HEK293T (cell line): ENCODE data around the gene ZP1.

Source experiments
- CTCF ChIA-PET: fragments of 350-600 bp; formaldehyde crosslinking; extraction: SDS; loops from one replicate; lab custom pipeline; 2021; ENCODE audit warnings: antibody characterized with exemption, inconsistent platforms; lab: Yijun Ruan, JAX
- POLR2A ChIA-PET: fragments of 350-600 bp; formaldehyde crosslinking; extraction: SDS; loops from one replicate; lab custom pipeline; 2020; ENCODE audit warnings: antibody characterized with exemption, inconsistent platforms; lab: Yijun Ruan, JAX
- DNase-seq: peaks from one replicate; pipeline ENCODE4 v3.0.0; 2012; ENCODE audit warnings: mixed read lengths; ENCODE audit errors: extremely low spot score
- ARNT ChIP-seq: fragments of 450-650 bp; IDR thresholded peaks from 2 replicates; pipeline ENCODE4 v1.6.1; 2017; ENCODE audit warnings: mild to moderate bottlenecking
- BHLHE40 ChIP-seq: fragments of 450-650 bp; IDR thresholded peaks from 2 replicates; pipeline ENCODE4 v1.6.1; 2016; ENCODE audit warnings: mild to moderate bottlenecking, moderate library complexity, borderline replicate concordance
- CTBP1 ChIP-seq: fragments of 450-650 bp; IDR thresholded peaks from 2 replicates; pipeline ENCODE4 v1.6.1; 2016; ENCODE audit warnings: borderline replicate concordance
- ELF4 ChIP-seq: fragments of 450-650 bp; IDR thresholded peaks from 2 replicates; pipeline ENCODE4 v1.6.1; 2017; ENCODE audit warnings: antibody characterized with exemption
- FOXA1 ChIP-seq: fragments of 450-650 bp; IDR thresholded peaks from 2 replicates; pipeline ENCODE4 v1.6.1; 2016; ENCODE audit warnings: mild to moderate bottlenecking
- FOXK2 ChIP-seq: fragments of 450-650 bp; IDR thresholded peaks from 2 replicates; pipeline ENCODE4 v1.6.1; 2016; ENCODE audit warnings: mild to moderate bottlenecking
- FOXM1 ChIP-seq: fragments of 450-650 bp; IDR thresholded peaks from 2 replicates; pipeline ENCODE4 v1.6.1; 2017; ENCODE audit warnings: mild to moderate bottlenecking, borderline replicate concordance
- HDGF ChIP-seq: fragments of 450-650 bp; IDR thresholded peaks from 2 replicates; pipeline ENCODE4 v1.6.1; 2017; ENCODE audit warnings: antibody characterized with exemption, borderline replicate concordance
- L3MBTL2 ChIP-seq: fragments of 450-650 bp; conservative IDR thresholded peaks from 2 replicates; pipeline ENCODE4 v1.6.1; 2016; ENCODE audit warnings: mild to moderate bottlenecking
- LEF1 ChIP-seq: fragments of 450-650 bp; IDR thresholded peaks from 2 replicates; pipeline ENCODE4 v1.6.1; 2017; ENCODE audit warnings: mild to moderate bottlenecking, borderline replicate concordance
- NFRKB ChIP-seq: fragments of 450-650 bp; IDR thresholded peaks from 2 replicates; pipeline ENCODE4 v1.6.1; 2016; ENCODE audit warnings: mild to moderate bottlenecking, moderate library complexity
- PKNOX1 ChIP-seq: fragments of 450-650 bp; IDR thresholded peaks from 2 replicates; pipeline ENCODE4 v1.6.1; 2016
- SP1 ChIP-seq: fragments of 450-650 bp; IDR thresholded peaks from 2 replicates; pipeline ENCODE4 v1.6.1; 2017
- SUZ12 ChIP-seq: fragments of 450-650 bp; IDR thresholded peaks from 2 replicates; pipeline ENCODE4 v1.6.1; 2016; ENCODE audit warnings: mild to moderate bottlenecking
- TARDBP ChIP-seq: fragments of 450-650 bp; IDR thresholded peaks from 2 replicates; pipeline ENCODE4 v1.6.1; 2016
- ZNF384 ChIP-seq: fragments of 450-650 bp; IDR thresholded peaks from 2 replicates; pipeline ENCODE4 v1.6.1; 2016

ZP1 gene

DNA sequence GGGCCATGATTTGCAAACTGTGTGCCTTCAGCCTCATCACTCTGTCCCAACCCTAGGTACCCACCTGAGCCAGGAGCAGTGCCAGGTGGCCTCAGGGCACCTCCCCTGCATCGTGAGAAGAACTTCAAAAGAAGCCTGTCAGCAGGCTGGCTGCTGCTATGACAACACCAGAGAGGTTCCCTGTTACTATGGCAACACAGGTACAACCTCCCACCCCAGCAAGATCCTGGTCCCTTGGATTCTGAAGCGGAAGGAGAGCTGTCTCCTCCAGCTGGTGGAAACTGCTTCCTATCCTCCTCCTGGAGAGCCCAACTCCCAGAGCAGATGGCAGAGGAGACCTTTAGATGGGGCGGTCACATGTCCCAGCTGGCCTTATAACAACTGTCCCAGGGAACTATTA is 2.9 kb downstream of the ZP1 start:
- ChIA-PET CTCF (no interaction called here), POLR2A (no interaction called here)
- DNase-seq = no peak
- TF ChIP-seq ARNT = no peak
- TF ChIP-seq NFRKB = no peak
- no peak for TF ChIP-seq CTBP1
- TF ChIP-seq HDGF = no peak
- no peak for TF ChIP-seq PKNOX1
- no peak for TF ChIP-seq L3MBTL2
- no peak for TF ChIP-seq ZNF384

DNA sequence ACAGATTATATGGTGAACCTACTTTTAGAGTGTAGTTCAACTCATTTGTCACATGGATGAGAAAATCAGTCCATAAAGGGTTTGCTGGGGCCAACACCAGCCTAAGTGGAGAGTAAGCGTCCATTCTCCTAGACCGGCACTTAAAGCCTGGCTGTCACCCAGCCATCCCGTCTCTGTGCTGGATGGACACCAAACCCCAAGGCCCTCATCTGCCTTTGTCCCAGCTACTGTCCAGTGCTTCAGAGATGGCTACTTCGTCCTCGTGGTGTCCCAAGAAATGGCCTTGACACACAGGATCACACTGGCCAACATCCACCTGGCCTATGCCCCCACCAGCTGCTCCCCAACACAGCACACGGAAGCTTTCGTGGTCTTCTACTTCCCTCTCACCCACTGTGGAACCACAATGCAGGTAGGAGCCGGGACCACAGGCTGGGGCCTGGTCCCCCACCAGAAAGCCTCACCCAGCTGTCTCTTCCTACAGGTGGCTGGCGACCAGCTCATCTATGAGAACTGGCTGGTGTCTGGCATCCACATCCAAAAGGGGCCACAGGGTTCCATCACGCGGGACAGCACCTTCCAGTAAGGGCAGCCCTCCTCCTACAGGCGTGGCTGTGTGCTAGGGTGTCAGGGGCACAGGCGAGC is 3.5 kb downstream of the ZP1 start:
- TF ChIP-seq ARNT (no peak), FOXA1 (no peak), L3MBTL2 (no peak), SP1 (no peak), ZNF384 (no peak), PKNOX1 (no peak), CTBP1 (no peak), BHLHE40 (no peak)
- CTCF ChIA-PET = interaction anchor here (1.1 kb wide), 1 partner anchor 11 kb away, joined by 3 read pairs; no protein-coding TSS in a partner anchor
- no peak for DNase-seq
- POLR2A ChIA-PET = no interaction called here

DNA sequence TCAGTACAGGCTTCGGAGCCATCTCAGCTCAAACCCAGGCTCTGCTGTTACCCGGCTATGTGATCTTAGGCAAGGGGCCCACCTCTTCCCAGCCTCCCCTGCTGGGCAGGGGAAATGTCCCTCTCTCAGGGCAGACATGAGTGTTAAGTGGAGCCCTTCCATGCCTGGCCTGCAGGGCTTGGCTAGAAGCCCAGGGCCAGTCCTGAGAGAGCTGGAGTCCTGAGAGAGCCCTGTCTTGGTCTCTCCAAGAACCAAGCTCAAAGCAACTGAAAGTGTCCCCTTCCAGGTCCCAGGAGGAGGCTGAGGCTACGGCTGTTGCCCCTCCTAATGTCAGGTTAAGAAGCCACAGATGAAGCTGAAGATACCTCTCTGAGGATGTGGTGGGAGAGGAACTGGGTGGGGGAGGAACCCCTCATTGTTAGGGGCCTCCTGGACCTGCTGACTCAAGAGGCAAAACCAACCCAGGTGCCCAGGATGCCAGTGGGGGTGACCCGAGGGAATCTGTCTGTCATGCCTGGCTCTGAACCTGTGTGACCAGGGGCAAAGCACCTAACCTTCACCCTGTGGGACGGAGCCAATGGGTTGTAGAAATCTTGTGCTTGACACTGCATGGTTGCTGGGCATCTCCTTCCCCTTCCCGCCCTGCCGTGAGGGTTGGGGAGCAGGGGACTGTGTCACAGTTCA is 4.2 kb downstream of the ZP1 start:
- ChIA-PET CTCF (interaction anchor here (1.1 kb wide), 1 partner anchor 10 kb away, joined by 3 read pairs; no protein-coding TSS in a partner anchor), POLR2A (no interaction called here)
- no peak for DNase-seq

GRCh38 chr11:60872124-60872960 is 5.0 kb downstream of the ZP1 start:
- no peak for DNase-seq
- CTCF ChIA-PET = interaction anchor here (1.1 kb wide), 1 partner anchor 9 kb away, joined by 3 read pairs; no protein-coding TSS in a partner anchor
- no peak for TF ChIP-seq BHLHE40
- no peak for TF ChIP-seq SP1
- TF ChIP-seq HDGF = no peak
- no peak for TF ChIP-seq ARNT
- TF ChIP-seq TARDBP = no peak
- TF ChIP-seq L3MBTL2 = no peak
- no peak for TF ChIP-seq CTBP1
- TF ChIP-seq ZNF384 = no peak
- no peak for TF ChIP-seq SUZ12
- no peak for TF ChIP-seq NFRKB
- TF ChIP-seq ELF4 = no peak
- no peak for TF ChIP-seq PKNOX1
- no peak for TF ChIP-seq FOXA1
- TF ChIP-seq LEF1 = no peak
- POLR2A ChIA-PET = no interaction called here

More for the DNA sequence above, 4.2 kb downstream of the ZP1 start:
- TF ChIP-seq ELF4 (no peak), FOXA1 (no peak), LEF1 (no peak), CTBP1 (no peak), SUZ12 (no peak), L3MBTL2 (no peak), SP1 (no peak), BHLHE40 (no peak), HDGF (no peak), TARDBP (no peak)

- TF ChIP-seq SP1 (no peak), ZNF384 (no peak), NFRKB (no peak), TARDBP (no peak), SUZ12 (no peak), ELF4 (no peak), BHLHE40 (no peak)
- CTCF ChIA-PET = interaction anchor here (1.1 kb wide), 1 partner anchor 26 kb away, joined by 3 read pairs; no protein-coding TSS in a partner anchor
- POLR2A ChIA-PET = no interaction called here
- no peak for DNase-seq
Observed at GRCh38 chr11:60872961-60873524, 5.7 kb downstream of the ZP1 start.

DNA sequence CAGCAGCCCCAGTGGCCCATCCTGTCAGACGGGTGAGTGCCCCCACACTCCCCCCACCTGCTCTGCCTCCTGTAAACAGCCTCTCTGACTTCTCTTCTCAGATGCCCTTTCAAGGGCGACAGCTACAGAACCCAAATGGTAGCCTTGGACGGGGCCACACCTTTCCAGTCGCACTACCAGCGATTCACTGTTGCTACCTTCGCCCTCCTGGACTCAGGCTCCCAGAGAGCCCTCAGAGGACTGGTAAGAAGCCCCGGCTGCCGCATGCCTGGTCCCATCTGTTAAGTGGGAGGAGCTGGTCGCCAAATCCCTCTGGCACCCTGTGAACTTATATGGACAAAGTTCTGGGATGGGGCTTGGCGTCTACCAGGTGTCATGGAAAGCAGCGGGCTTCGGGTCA is 6.2 kb downstream of the ZP1 start:
- POLR2A ChIA-PET = no interaction called here
- TF ChIP-seq HDGF (no peak), BHLHE40 (no peak), FOXM1 (no peak), LEF1 (no peak), FOXK2 (no peak), PKNOX1 (no peak), CTBP1 (no peak), TARDBP (no peak), ELF4 (no peak), ZNF384 (no peak), FOXA1 (no peak), SUZ12 (no peak), L3MBTL2 (no peak), ARNT (no peak), SP1 (no peak), NFRKB (no peak)
- no peak for DNase-seq
- CTCF ChIA-PET = interaction anchor here (1.1 kb wide), 1 partner anchor 26 kb away, joined by 3 read pairs; no protein-coding TSS in a partner anchor
